Hindlimb muscle (tissue), 1 donor: ENCODE data around the gene MRPS15. TPM values are rescaled to one million over a fixed set of nuclear protein-coding genes. Genes with fewer than 3 reads are reported as not detected.

Experiments used
- DNase-seq: peaks from one replicate; pipeline ENCODE4 v3.0.0-alpha.2; 2013
- polyA plus RNA-seq: library from polyadenylated mRNA; unstranded; fragments of 120-200 nt; gene quantifications from one replicate; pipeline ENCODE4 v1.2.1, GENCODE V29; 2013; ENCODE audit not compliant: insufficient read length

MRPS15 gene
- polyA plus RNA-seq, 1 donor = 60.5 TPM

DNA sequence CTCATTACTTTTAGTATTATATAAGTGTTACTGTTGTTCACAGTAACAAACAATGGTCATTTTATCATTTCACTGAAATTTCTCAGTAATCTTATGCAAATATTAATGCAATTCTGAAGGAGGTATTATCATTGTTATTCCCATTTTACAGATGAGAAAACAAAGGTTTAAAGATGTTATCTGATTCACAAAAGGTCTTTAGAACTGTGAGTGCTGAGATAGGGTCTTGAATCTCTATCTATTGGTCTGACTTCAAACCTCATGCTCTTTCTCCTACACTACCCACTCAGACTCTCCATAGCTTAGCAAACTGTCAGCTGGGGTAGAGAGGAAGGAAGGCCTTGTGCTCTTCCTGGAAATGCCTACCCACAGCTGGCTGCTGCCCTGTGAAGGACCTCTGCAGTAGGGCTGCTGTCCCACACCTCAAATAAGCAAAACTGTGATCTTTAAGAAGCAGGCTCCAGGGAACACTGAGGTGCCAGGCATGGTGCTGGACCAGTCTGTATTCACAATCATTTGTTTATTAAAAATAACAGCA lies 7.7 kb downstream of the MRPS15 start:
- no peak for DNase-seq

DNA sequence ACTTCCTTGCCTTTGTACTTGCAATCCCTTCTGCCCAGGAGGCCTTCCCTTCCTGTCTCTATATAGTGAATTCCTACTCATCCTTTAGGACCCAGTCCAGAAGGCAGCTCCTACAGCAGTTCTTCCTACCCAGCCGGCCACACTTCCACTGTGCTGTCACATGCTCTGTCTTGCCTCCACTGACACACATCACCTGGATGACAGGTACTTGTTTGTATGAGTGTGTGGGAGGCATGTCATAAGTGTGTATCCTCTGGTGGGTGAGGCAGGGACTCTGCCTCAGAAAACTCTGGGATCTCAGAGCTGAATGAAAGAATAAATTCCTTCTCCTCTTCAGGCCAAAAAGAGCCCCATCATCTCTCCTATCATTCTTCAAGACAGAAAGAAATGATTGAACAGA lies 8.8 kb downstream of the MRPS15 start:
- DNase-seq = no peak

DNA sequence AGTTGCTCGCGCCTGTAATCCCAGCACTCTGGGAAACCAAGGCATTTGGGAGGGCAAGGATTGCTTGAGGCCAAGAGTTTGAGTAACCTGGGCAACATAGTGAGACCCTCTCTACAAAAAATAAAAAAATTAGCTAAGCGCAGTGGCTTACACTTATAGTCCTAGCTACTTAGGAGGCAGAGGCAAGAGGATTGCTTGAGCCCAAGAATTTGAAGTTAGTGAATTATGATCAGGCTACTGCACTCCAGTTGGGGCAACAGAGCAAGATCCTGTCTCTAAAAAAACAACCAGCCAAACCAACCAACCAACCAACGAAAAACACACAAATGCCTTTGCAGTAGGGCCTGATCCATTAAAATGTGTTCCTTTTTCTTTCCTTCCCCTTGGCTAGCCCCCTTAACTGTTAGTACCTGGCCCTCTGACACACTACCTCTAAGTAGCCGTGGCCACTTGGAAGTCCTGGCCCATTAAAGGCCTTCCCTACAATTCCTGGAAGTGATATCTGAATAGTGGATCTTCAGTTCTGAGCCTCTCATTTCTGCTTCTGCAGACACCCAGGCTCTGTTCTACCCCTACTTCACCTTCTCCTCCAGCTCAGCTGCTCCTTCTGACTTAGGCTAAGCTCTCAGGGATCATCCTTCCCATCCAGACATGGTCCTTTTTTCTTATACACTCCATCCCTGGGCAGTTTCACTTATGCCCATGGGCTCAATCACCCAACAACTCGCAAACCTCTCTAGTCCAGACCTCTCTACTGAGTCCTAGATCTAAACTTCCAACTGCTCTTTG lies 10.4 kb downstream of the MRPS15 start:
- DNase-seq = no peak

DNA sequence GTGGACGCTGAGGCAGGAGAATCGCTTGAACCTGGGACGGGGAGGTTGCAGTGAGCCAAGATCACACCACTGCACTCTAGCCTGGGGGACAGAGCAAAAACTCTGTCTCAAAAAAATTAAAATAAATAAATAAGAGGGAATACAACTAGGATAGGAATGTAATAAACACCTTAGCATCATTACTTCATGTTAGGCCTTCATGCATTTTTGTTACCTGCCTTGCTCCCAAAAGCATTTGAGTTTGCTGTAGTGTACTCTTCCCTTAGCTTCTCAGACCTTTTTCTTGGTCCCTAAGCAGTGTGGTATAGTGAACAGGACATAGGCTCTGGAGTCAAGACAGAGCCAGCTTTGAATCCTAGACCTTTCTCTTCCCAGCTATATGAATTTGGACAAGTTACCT lies 11.1 kb downstream of the MRPS15 start:
- DNase-seq = no peak

GRCh38 chr1:36450919-36451305 lies 13.3 kb downstream of the MRPS15 start:
- no peak for DNase-seq

DNA sequence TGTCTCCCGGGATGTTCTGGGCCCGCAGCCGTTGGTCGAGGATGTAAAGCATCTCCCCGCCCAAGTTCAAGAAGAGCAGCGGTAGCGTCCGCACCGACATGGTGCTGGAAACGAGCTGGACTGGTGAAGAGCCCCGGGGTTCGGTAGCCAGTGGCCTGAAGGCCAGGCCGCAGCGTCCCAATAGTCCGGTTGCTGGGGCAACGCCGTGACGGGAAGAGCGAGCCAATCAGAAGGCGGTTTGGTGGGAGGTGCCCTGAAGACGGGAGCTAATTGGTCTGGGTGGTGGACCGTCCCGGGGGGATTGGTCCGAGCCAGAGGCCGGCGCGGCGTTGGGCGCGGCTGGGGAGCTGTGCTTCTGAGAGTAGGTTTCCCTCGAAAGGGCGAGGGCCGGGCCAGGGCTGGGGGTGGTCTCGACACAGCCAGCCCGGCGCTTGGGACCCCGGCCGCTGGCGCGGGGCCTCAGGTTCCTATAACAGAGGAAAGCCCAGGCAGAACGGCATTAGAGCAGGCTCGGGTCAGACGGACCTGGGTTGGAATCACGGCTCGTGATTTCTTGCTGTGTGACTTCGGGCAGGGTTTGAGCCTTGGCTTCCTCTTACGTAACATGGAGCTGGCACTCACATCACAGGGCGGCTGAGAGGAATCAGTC lies 13.8 kb downstream of the MRPS15 start, which contains the start of gene OSCP1:
Gene OSCP1 (minus strand): TSS at position 182 of the 649 bp plus-strand sequence. CDS start 82 bp downstream, at position 100.
- peak; percentile 98 for DNase-seq

- DNase-seq = no peak
Measured at GRCh38 chr1:36448530-36449056, 15.6 kb downstream of the MRPS15 start.

DNA sequence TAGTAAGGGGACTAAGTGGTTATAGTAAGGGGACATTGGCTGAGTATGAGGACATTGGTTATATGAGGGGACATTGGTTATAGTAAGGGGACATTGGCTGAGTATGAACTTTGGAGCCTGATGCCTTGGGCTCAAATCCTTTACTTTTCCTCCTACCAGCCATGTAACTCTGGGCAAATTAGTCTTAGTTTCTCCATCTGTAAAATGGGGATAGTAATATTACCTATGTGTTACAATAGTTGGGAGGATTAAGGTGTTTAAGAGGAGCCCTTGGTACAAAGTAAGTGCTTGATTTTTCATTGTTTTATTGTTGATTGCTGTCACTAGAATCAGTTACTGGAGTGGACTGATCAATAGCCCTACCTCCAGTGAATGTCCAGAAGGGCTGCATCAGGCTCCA lies 16.7 kb downstream of the MRPS15 start:
- DNase-seq = no peak

GRCh38 chr1:36446746-36447145 lies 17.4 kb downstream of the MRPS15 start:
- no peak for DNase-seq

DNA sequence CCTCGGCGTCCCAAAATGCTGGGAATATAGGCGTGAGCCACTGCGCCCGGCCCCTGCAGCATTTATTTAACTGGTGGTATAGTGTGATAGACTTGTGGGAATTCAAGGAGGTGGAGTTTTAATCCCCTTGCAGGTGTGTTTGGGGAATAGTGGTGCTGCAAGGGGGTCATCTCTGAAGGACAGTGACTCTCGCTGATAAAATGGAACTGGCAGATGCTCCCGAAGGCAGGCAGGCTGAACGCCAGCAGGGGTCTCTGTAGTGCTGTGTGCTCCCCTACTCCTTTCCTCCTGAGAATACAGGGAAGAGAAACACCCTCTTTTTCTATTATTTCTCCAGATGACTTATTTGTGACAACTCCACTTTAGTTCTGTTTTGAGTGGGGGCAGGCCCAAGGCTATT lies 17.9 kb downstream of the MRPS15 start:
- DNase-seq = no peak

- no peak for DNase-seq
Measured at GRCh38 chr1:36443297-36443696, 20.9 kb downstream of the MRPS15 start.

DNA sequence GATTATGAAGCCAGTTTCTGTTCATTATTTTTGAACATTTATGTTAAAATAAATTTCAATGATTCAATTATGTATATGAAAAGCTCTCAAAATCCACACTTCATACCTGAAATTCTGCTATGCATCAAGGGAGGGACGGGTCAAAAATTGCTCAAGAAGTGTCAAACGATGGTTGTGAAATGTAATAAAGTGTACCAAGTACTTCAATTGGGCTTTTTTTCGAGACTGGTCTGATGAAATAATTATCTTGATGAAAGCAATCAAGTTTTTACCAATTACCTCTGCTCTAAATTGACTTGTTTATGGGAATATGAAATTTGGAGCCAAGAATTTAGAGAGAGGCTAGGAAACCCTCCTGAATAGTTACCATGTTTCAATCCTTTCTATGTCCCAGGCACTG lies 21.8 kb downstream of the MRPS15 start:
- no peak for DNase-seq

- no peak for DNase-seq
Measured at GRCh38 chr1:36440646-36441045, 23.5 kb downstream of the MRPS15 start.

DNA sequence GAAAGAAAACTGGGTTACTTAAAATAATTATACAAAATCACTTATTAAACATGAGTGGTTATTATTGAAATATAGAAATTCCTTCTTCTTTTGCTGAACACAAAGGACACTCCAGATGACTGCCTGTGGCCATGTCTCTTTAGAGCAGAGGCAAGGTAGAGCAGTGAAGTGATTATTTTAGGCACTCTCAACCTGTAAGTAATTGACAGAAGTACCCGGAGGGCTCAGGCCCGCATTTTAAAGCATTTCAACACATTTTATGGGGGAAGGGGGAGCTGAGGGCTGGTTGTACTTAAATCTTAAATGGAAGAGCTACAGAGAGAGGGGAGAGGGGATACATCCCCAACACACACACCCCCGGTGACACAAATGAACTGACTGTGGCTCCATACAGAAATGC lies 24.1 kb downstream of the MRPS15 start:
- no peak for DNase-seq

DNA sequence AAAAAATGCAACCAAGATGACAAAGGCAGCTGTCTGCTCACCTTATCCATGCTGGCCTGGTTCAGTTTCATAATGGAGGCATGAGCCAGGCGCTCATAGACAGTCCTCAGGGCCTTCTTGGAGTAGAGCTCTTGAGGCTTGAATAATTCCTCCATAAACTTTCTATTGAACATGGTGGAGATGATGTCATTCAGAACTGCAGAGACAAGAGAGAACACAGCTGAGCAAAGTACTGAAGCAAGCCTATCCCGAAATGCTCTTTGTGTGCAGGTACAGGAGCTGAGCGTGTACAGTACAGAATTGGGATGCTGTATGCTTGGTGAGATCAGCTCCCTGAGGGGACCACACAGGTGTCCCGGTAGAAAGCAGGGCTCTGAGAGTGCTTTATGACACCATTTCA lies 25.5 kb downstream of the MRPS15 start:
- DNase-seq = no peak

GRCh38 chr1:36436821-36437220 lies 27.4 kb downstream of the MRPS15 start:
- no peak for DNase-seq

DNA sequence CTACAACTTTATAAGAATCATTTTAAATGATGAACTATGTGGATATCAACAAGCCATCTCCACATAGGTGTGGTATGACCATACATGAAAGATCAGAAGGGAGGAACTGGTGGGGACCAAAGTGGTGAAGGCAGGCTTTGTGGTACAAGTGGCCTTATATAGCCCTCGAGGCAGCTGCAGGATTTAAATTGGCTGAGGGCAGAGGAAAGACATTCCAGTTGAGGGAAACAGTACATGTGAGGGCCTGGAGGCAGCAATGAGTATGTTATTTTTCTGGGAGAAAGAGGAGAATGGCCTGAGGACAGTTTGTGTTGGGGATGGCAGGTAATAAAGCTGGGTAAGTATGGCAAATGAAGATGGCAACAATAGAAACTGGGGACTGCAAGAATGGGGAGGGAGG lies 31.1 kb downstream of the MRPS15 start:
- no peak for DNase-seq

- no peak for DNase-seq
Measured at GRCh38 chr1:36432616-36433015, 31.6 kb downstream of the MRPS15 start.

DNA sequence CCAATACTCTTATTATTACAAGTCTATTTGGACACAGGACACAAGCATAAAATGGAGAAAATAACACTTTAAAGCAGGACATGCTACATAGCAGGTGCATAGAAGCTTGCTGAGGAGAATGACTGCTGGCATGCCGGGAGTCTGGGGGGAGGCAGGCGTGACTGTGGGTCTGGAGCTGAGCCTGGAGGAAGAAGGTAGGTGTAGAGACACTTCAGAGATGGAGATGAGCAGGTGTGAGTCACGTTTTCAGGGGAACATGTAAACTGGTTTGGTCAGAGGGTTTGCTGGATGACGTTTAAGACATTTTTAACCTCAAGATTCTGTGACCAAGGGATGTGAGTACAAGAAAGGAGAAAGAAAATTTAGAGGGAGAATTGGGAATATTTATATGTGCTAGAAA lies 38.4 kb downstream of the MRPS15 start:
- DNase-seq = no peak

DNA sequence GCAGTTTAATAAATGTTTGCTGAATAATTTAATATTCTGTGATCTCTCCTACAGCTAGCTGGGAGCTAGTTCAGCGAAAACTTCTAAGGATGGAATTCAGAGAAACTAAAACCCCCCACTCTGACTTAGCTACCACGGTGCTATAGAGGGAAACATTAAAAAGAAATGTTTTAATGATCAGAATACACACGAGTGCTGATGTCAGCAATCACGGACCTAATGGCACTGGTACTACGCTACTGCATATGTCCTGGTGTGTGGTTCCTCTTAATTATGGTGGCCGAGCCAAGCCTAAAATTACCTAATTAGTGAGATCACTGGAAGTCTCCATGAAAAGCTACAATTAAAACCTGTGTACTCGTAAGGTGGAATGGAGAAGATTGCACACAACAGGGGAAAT lies 42.5 kb downstream of the MRPS15 start:
- no peak for DNase-seq

DNA sequence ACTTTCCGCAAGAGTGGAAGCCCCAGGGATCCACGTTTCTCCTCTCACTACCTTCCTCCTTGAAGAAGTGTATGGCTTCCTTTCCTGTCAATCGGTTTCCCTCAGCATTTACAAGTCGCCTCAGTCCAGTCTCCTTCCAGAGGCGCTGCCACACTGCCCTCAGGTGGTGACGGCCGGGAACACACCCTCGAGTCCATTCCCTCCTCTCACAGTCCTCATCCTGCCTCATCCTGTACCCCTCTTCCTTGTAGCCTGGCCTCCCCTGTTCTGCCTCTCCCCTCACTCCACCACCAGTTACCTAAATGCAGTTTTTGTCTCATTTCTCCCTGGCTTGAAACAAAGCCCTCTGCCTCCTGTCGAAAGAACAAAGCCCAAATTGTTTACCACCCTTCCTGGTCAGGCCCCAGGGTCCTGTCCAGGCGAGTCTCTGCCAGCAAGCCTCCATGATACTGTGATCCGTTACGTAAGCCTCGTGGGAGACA lies 43.3 kb downstream of the MRPS15 start:
- DNase-seq = peak; percentile 86

DNA sequence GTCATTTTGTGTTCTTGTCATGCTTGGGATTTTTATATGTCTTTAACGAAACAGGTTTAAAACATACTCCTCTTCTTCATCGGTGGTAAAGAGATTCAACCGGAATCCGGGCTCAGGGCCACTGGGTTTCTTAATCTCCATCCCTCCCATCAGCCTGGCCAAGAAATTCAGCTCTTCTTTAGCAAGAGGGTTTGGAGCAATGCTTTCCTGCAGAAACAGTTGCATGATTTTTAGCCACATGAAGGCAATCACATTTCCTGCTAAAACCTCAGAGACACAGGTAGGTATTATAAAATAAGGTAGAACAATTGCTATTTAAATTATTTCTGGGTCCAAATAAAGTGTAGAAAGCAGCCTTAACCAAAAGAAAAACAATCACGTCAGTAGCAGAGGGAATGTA lies 43.8 kb downstream of the MRPS15 start:
- DNase-seq = no peak

DNA sequence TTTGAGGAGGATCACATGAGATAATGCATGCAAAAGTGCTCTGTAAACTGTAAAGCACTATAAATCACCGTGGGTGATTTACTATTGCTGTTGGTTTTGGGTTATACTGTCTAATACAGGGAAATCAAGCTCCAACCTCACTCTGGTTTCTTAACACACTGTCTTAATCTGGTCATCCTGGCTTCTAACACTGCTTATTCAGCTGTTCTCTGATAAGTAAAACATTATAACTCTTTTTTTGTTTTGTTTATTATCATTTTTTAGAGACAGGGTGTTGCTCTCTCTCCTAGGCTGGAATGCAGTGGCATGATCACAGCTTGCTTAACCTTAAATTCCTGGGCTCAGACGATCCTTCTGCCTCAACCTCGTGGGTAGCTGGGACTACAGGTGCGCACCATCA lies 44.6 kb downstream of the MRPS15 start:
- DNase-seq = no peak

DNA sequence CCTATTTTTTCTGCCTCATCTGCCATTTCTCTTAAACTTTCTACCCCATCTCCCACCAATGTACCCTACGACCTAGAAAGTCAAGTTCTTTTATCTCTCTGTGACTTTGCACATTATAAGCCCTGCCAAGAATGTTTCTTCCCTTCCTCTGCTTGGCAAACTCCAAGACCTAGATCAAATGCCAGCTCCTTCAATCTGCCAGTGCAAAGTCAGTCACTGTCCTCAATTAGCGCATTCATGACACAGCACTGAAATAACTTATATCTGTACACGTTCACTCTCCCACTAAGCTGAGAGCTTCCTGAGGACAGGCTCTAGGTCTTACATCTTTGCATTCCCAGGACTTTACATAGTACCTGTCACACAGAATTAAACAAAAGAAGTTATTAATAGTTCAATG lies 45.0 kb downstream of the MRPS15 start:
- no peak for DNase-seq
